Measurements from ENCODE around the gene PDZD4.

PDZD4 gene, protein sequence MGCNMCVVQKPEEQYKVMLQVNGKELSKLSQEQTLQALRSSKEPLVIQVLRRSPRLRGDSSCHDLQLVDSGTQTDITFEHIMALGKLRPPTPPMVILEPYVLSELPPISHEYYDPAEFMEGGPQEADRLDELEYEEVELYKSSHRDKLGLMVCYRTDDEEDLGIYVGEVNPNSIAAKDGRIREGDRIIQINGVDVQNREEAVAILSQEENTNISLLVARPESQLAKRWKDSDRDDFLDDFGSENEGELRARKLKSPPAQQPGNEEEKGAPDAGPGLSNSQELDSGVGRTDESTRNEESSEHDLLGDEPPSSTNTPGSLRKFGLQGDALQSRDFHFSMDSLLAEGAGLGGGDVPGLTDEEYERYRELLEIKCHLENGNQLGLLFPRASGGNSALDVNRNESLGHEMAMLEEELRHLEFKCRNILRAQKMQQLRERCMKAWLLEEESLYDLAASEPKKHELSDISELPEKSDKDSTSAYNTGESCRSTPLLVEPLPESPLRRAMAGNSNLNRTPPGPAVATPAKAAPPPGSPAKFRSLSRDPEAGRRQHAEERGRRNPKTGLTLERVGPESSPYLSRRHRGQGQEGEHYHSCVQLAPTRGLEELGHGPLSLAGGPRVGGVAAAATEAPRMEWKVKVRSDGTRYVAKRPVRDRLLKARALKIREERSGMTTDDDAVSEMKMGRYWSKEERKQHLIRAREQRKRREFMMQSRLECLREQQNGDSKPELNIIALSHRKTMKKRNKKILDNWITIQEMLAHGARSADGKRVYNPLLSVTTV

DNA sequence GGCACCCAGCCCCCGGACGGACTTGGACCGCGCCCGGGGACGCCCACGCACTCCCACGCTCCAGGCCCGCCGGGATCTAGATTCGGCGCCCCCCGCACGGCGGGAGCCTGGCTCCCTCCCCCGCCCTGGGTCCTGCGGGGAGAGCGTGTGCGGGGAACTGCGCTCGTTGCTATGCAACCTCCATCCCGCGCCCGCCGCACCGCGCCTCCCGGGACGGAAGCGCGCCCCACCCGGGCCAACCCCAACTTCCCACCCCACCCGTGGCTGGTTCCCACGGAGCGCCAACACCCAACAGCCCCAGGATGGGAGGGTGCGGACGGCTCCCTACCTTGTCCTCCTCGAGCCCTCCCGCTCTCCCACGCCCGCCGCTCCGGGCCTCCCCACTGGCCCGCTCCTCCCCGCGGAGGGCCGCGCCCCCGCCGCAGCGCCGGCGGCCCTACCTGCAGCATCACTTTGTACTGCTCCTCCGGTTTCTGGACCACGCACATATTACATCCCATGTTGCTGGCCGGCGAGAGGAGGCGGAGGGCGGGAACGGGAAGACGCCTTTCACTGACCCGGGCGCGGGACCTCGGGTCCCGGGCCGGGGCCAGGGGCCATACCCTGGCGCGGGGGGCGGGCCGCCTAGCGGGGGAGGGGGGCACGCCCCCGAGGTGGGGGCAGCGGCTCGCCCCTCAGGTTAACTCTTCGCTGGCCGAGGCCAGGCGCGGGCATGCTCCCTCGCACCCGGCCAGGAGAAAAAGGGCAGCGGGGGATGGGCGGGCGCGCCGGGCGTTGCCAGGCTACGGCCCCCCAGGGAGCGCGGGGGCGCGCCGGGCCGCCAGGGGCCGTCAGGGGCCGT lies at the start of gene PDZD4:
TSS of gene PDZD4 (minus strand) at position 746 of the 841 bp plus-strand sequence. CDS start at position 500, 246 bp downstream.
- in situ Hi-C loops (cut with HindIII; ENCODE audit: low sequenced_read_pairs) = no loop called here

DNA sequence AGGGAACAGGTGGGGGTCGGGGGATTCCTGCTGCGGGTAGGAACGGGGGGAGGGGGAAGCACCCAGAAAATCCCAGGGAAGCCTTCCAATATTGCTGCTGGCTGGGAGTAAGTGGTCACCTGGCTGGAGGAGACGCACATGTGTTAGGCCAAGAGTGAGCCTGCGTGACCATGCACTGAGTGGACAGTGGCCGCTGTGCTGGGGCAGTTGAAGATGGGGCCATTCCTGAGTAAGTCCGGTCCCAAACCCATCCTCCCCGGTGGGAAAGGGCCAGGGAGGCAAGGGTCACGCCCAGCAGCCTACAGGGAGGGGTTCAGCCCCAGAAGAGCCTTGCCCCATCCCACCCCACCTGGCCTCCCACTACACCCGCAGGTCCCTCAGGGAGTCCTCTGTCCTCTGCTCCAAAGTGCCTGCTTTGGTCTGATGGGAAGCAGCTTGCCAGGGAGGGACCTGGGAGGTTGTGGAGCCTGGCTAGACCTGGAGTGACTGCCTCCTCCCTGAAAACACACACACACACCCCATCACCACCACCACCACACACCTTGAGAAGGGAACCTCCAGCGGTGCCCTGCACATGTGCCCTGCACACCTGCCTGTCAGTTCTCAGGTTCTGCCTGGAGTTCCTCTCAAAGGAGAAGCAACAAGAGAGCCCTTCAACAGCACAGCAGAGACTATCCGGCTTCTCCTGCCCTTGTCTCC lies 49.5 kb upstream of the PDZD4 start:
- in situ Hi-C loops (cut with HindIII; ENCODE audit: low sequenced_read_pairs) = no loop called here

DNA sequence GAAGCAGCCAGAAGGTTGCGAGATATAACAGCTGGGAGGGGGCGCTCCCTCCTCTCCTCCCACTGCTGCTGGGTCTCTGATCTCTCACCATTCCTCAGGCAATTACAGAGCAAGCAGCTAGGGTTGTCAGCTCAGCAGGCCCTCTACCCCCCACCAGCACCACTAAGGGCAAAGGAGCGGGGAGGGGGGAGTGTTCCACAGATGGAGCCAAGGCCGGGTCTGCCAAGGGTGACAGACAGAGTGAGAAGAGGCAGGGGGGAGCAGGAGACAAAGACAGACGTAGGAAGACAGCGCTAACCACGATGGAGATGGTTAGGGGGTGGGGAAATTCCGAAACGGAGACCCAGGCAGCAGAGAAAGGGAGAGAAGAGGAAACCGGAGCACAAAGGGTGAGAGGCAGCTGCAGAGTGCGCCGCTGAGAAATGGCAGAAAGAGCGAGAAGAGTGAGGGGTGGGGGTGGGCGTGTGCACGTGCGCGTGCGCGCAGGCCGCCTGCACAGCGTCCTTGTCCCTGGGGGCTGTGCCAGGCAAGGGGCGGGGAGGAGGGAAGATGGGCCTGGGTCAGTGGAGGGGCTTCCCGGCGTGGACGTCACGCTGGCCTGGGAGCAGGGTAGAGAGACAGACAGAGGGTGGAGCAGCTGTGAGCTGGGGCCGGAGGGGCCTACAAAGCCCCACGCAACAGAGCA lies 48.8 kb upstream of the PDZD4 start:
- in situ Hi-C loops (cut with HindIII; ENCODE audit: low sequenced_read_pairs) = no loop called here

DNA sequence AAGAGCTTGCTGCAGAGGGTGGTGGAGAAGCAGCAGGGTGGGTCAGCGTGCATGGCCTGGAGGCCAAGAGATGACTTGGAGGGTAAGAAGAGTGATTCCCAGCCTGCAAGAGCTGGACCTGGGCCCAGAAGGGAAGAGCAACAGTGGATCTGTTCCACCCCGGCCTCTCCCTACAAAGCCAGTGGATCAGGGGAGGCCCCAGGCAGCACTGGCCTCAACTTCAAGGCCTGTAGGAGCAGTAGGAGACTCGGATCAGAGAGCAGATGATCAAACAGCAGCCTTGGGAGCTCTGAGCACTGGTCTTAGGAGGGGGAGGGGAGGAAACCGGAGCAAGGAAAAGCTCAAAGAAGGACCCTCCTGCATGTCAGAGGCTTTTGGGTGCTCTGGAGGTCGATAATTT lies 48.0 kb upstream of the PDZD4 start:
- in situ Hi-C loops (cut with HindIII; ENCODE audit: low sequenced_read_pairs) = no loop called here

DNA sequence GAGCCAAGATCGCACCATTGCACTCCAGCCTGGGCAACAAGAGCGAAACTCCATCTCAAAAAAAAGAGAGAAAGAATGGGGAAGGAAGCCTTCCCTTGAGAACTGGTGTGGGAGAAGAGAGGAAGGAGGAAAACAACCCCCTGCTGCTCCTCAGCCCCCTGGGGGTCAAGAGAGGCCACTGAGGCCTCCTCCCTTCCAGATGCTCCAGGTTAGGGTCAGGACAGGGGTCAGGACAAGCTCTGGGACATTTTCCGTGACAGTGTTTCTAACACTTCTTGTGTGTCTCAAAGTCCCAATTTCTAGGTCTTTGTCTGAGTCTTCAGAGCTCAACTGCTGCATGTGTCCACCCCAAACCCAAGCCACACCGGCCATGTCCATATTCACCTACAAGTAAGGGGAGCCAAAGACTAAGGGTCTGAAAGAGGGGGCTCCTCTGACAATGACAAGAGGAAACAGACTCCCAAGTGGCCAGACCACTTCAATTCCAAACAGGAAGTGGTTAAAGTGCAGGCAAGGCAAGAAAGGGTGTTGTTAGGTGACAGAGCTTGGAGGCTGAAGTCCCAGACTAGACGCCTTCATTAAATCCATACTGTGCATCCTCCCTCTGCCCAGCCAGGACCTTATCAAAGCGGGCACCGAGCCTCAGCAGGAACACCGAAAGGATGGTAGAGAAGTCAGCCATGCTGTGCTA lies 47.4 kb upstream of the PDZD4 start:
- in situ Hi-C loops (cut with HindIII; ENCODE audit: low sequenced_read_pairs) = no loop called here

DNA sequence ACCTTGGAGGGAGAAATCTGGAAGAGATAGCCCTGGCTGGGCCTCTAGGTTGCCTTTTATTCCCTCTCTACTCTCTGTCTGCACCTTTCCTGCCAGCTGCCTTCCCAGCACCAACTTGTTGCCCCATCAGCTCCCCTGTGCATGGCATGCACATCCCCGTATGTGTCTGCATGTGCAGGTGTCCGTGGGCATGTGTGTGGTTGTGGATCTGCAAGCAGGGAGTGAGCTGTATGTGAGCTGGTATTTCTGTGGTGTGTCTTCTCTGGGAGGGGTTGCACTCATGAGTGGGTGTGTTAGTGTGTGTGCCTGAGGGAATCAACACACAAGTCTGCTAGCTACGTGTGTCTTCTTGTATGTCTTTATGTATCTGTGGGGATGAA lies 45.8 kb upstream of the PDZD4 start:
- in situ Hi-C loops (cut with HindIII; ENCODE audit: low sequenced_read_pairs) = no loop called here

DNA sequence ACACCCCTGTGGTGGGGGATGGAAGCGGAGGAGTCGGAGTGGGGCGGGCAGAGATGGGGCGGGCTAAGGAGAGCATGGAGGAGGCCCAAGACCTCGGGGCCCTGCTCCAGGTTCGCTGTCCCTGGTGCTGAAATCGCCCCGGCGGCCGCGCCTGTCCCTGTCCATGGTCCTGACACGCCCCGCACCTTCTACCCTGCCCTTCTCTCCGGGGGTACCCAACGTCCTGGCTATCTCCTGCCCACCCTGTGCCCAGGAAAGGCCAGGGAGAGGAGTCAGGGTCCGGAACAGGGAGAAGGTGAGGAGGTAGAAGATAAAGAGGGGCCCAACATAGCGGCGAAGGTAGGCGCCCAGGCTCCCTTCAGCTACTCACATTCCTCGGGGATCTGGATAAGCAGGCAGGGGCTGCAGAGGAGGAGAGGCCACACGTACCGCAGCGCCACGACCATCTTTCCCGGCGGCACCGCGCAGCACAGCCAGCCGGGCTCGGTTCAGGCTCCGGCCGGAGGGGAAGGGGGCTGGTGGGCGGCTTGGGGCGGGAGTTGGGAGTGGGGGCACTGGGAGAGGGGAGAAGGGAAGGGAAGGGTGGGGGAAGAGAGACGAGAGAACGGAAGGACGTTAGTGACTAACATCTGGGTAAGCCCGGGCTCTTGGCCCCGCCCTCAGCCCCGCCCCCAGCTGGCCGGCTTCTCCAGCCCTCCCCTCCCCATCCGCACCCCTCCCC lies 45.2 kb upstream of the PDZD4 start:
- in situ Hi-C loops (cut with HindIII; ENCODE audit: low sequenced_read_pairs) = no loop called here

DNA sequence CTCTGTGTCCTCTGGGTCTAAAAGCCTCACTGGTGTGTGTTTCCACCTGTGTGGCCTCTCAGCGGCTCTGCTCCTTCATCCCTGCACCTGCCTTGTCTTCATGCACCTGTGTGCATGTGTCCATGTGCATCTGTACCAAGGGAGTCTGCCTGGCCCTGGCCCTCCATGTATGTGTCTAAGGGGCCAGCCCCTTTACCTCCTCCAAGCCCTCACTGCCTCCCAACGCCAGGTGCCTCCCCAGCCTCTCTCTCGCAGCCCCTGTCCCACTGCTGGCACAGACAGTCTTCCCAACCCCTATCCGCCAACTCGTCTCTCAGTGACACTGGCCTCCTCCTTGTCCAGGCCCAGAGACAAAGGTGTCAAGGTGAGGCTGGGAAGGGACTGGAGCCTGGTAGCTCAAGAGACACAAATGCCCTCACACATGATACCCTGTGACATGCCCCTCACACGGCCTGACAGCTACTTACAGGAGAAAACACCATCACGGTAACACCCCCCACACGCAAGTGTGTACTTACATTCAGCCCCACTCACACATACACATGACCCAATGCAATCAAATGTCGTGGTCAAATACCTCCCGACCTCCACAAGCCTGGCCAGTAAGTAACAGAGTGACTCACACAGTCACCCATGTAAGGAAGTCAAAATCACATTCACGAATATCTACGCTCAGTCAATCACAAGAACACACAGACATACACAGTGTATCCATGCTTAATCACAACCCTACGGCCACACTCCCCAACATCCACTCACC lies 44.2 kb upstream of the PDZD4 start:
- in situ Hi-C loops (cut with HindIII; ENCODE audit: low sequenced_read_pairs) = no loop called here

DNA sequence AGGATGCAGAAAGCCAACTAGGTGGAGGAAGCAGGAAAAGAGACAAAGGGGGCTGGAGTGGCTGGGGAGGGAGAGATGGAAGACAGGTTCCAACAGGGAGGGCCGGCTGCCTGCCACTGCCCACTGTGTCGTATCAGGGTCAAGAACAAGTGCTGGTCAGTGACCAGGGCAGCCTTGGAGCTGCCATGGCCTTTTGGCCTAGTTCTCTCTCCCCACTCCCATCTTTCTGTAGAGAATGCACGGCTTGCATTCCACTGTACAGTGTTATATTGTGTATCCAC lies 43.7 kb upstream of the PDZD4 start:
- in situ Hi-C loops (cut with HindIII; ENCODE audit: low sequenced_read_pairs) = no loop called here

DNA sequence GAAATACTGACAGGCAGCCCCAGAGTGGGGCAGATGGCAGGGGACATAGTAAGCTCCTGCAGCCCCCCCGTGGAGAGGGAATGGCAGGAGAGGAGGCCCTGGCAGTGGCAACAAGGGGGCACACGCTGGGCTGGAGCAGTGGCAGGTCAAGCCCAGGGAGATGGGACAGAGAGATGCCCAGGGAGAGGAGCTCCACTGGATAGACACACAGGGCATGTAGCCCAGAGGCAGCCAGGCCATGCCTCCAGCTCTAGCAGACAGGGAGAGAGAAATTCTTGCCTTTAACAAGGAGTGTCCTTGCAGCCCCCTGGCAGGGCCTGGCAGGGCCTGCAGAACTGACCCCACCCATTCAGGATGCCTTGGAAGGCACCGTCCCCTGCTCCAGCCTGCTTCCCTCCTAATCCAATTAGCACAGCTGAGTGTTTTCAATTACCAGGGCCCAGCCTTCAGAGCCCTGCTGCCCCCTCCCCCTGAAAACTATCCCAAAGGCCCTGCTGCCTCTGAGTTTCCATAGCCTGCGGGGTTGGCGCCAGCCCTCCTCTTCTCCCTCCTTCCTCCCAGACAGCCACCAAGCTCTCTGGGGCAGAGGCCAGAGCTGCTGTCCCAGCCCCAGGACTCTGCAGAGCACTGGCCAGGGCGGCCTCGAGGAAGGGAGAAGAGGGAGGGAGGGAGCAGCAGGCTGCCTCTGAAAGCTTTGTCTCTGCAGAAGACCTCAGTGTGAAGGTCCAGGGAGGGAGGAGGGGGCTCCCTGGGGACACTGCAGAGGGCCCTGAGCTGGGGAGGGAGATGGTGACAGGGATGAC lies 43.1 kb upstream of the PDZD4 start:
- in situ Hi-C loops (cut with HindIII; ENCODE audit: low sequenced_read_pairs) = no loop called here

DNA sequence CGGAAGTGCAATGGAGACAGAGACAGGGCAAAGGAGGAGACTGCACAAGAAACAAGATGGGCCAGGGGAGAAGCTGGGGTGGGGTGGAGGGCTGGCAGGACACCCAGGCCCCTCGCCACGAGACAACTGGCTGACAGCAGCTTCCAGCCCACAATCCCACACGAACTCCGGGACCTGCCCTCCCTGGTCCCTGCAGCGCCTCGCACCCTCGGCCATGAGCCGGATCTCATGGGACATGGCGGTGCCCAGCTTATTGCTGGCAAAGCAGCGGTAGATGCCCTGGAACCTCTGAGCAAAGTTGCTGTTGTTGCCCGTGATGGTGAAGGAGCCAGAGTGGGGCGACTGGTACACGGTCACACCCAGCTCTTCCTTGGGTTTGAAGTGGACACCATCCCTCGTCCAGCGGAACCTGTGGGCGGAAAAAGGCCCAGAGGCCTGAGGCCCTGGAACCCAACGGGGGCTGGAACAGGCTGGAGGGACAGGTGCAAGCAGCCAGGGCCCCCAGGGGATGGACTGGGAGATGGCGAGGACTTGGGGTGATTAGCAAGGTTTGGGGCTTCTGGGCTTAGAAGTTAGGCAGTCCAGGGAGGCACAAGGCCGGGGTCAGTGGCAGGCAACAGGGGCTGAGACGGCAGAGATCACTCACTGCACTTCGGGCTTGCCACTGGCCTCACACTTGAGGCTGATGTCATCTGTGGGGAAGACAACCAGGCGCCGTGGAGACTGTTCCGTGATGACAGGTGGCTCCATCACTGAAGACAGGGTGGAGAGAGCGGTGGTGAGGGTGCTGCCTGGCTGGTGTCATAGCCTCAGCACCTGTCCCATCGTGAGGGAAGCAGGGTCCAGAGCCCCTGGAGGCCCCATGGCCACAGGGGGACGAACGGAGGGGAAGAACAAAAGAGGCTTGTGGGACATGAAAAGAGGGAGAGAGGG lies 41.9 kb upstream of the PDZD4 start:
- in situ Hi-C loops (cut with HindIII; ENCODE audit: low sequenced_read_pairs) = no loop called here

DNA sequence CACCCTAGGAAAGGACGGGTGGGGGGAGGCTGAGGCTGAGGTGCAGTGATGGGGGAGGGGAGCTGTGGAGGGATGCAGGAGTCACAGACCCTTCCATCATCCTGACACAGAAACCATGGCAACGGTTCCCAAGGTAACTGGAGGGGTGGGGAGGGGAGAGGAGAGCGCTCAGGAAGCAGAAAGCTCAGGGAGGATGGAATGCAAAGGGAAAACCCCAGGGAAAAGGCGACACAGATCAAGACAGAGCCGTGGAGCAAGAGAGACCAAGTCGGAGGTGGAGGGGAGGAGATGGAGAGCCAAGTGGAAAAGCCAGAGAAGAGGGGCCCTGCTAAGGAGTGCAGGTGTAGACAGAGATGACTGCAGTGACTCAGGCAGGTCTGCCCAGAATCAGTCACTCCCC lies 41.1 kb upstream of the PDZD4 start:
- in situ Hi-C loops (cut with HindIII; ENCODE audit: low sequenced_read_pairs) = no loop called here

DNA sequence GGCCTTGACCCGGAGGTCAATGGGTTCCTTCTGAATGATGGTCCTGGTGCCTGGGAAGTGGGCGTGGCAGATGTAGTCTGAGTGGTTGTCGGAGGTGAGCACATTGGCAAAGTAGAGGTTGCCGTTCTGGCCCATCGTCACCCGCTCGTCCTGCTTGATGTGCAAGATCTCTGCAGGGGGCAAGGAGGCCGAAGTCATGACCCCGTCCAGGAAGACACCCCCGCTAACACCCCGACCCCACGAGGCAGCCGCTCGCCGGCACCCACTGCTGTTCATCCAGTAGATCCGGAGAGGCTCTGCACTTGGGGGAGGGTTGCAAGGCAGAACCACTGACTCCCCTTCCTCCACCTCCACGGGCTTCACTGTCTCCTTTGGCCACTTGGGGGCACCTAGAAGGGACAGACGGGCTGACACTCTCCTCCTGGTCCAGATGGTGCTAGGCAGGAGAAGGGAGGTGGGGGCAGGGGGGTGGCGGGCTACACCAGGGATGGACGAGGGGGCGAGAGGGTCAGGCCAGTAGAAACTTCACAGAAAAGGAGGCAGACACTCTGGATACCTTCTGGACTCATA lies 40.5 kb upstream of the PDZD4 start:
- in situ Hi-C loops (cut with HindIII; ENCODE audit: low sequenced_read_pairs) = no loop called here

DNA sequence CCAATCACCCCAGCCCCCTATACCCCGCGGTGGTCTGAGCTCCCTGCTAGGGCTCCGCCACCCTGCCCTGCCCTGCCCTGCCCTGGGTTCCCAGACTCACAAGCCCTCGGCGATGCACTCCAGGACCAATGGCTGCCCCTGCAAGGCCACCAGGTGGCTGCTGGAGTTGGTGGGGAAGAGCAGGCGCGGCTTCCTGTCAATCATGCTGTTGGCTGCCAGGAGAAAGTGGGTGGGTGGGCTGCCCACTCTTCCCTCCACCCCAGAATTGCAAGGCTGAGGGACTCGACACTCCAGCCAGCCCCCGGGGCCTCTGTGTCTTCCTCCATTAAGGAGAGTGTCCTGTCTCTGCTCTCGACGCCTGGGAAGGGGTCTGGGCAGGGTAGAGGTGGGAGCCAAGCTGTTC lies 39.9 kb upstream of the PDZD4 start:
- in situ Hi-C loops (cut with HindIII; ENCODE audit: low sequenced_read_pairs) = no loop called here

DNA sequence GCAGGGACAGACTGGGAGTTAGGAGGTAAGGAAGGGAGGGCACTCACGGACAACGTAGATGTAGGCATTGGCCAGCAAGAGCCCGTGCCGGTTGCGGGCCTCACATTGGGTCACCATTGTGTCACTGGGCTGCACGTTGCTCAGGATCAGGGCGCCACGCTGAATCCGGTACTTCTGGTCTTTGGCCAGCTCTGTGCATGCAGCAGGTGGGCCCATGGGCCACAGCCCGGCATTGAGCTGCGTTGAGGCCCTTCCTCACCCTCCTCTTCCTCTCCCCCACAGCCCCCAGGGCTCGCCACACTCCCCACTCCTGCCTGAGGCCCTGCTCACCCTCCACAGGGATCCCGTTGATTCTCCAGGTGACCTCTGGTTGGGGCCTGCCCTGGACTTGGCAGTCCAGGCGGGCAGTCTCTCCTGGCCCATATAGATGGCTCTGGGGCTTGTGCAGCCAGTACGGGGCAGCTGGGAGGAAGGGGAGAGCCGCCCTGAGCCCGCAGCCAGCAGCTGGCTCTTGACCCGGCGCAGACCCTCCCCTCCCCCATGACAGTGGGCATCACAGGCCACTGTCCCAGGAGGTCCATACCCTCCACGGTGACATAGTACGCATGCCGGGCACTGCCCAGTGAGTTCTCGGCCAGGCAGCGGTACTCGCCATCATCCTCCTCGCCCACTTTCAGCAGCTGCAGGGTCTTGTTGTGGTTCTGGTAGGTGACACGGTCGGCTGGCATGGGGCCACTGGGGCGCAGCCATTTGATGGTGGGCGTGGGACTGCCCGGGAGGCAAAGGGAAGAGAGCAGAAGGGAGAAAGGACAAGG lies 39.3 kb upstream of the PDZD4 start:
- in situ Hi-C loops (cut with HindIII; ENCODE audit: low sequenced_read_pairs) = no loop called here
